Ovary (tissue), 3 donors: ENCODE results near the gene RGS6.

Experiments used
- EP300 ChIP-seq: sonication (generic); formaldehyde crosslinking; IDR thresholded peaks from one replicate; pipeline ENCODE4 v1.6.1; 2017; ENCODE audit warnings: antibody characterized with exemption
- POLR2A ChIP-seq: fragments of 450-650 bp; IDR thresholded peaks from one replicate; pipeline ENCODE4 v1.6.1; 2017; ENCODE audit warnings: antibody characterized with exemption, mild to moderate bottlenecking, moderate library complexity
- TF ChIP-seq, protein P1 (sequence below), 3 donors: fragments of 450-650 bp in 2 of 3; fragments of 200-600 bp in 1 of 3; IDR thresholded peaks; one replicate each; pipeline versions ENCODE4 v1.5.1 to v1.8.0; 2016 to 2022; ENCODE audit warnings: antibody characterized with exemption in 3 of 3, mild to moderate bottlenecking in 1 of 3
- donor health status: DM: no; HTN: no; CAD: no.

DNA sequence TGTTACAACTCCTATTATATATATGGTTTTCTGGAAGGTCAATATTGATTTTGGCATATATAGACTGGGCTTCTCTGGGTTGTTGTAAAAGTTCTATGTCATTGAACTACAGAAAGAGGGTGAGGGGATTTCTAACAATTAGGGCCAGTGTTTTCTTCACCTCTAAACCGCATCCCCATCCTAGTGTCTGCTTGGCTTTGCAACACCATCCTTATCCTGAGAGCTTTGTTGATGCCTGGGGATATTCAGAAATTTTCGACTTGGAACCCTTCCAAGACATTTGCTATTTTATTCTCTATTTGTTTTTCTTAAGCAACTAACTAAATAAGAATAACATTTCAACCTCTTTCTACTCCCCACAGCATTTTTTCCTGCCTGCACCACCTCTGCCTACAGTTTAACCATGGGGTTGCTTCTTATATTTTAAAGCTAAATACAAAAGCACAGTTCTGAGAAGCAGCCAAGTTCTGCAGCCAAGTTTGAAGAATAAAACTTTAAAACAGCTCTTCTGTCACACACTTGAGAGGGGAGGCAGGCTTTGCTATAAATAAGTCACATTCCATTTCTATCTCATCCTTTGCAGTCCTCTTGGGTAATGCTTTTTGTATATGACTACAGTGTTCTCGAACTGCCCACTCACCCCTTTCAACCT lies 53.4 kb downstream of the RGS6 start:
- TF ChIP-seq, protein P1, sequence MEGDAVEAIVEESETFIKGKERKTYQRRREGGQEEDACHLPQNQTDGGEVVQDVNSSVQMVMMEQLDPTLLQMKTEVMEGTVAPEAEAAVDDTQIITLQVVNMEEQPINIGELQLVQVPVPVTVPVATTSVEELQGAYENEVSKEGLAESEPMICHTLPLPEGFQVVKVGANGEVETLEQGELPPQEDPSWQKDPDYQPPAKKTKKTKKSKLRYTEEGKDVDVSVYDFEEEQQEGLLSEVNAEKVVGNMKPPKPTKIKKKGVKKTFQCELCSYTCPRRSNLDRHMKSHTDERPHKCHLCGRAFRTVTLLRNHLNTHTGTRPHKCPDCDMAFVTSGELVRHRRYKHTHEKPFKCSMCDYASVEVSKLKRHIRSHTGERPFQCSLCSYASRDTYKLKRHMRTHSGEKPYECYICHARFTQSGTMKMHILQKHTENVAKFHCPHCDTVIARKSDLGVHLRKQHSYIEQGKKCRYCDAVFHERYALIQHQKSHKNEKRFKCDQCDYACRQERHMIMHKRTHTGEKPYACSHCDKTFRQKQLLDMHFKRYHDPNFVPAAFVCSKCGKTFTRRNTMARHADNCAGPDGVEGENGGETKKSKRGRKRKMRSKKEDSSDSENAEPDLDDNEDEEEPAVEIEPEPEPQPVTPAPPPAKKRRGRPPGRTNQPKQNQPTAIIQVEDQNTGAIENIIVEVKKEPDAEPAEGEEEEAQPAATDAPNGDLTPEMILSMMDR (IDR thresholded peaks at IDR 0.05), result no peak
- no peak for TF ChIP-seq POLR2A
- no peak for TF ChIP-seq EP300
